SU-DHL-6 (cell line): ENCODE measurements around the gene GABRE.

Source experiments
- H2AFZ ChIP-seq: fragments of 200-600 bp; sonication (generic); 2 replicates; pipeline ENCODE4 v1.6.1; 2014; ENCODE audit warnings: low read depth, mild to moderate bottlenecking, moderate library complexity, mixed read lengths, antibody characterized with exemption, low read length; ENCODE audit not compliant: severe bottlenecking
- H3F3A ChIP-seq: fragments of 200-600 bp; shearing (Covaris generic); 2 replicates; pipeline ENCODE4 v1.6.0; 2016; ENCODE audit warnings: antibody characterized with exemption, mild to moderate bottlenecking; ENCODE audit not compliant: insufficient read depth
- H3K27ac ChIP-seq: fragments of 200-600 bp; sonication (generic); 2 replicates; pipeline ENCODE4 v1.5.1; 2016; ENCODE audit warnings: low read depth, mild to moderate bottlenecking, low read length, moderate library complexity, mixed read lengths
- H3K27me3 ChIP-seq: fragments of 200-600 bp; sonication (generic), shearing (Covaris generic); 2 replicates; pipeline ENCODE4 v1.6.0; 2014; ENCODE audit warnings: mild to moderate bottlenecking, low read length
- H3K36me3 ChIP-seq: fragments of 200-600 bp; sonication (generic); 2 replicates; pipeline ENCODE4 v1.6.1; 2014; ENCODE audit warnings: mild to moderate bottlenecking, low read length, mixed read lengths
- H3K4me2 ChIP-seq: fragments of 300-600, 200-600 bp; shearing (Covaris generic), sonication (generic); 2 replicates; pipeline ENCODE4 v1.6.0; 2014; ENCODE audit warnings: low read length, low read depth, mild to moderate bottlenecking; ENCODE audit not compliant: poor library complexity, severe bottlenecking
- H3K4me3 ChIP-seq: fragments of 200-600 bp; sonication (generic); 2 replicates; pipeline ENCODE4 v1.5.1; 2014; ENCODE audit warnings: antibody characterized with exemption, low read length, mild to moderate bottlenecking, mixed read lengths; ENCODE audit not compliant: insufficient read depth, poor library complexity, severe bottlenecking
- H3K79me2 ChIP-seq: fragments of 200-600 bp; sonication (generic); 2 replicates; pipeline ENCODE4 v1.6.1; 2014; ENCODE audit warnings: mild to moderate bottlenecking, low read length, moderate library complexity; ENCODE audit not compliant: insufficient read depth
- H3K9ac ChIP-seq: fragments of 200-600 bp; sonication (generic); 2 replicates; pipeline ENCODE4 v1.7.0; 2014; ENCODE audit warnings: mild to moderate bottlenecking, low read length
- H3K9me2 ChIP-seq: fragments of 200-600 bp; sonication (generic); replicated peaks from 2 replicates; pipeline ENCODE4 v1.6.1; 2014; ENCODE audit warnings: low read length; ENCODE audit not compliant: insufficient read depth
- H3K9me3 ChIP-seq: fragments of 200-600 bp; sonication (generic); 2 replicates; pipeline ENCODE4 v1.6.1; 2014; ENCODE audit warnings: low read length, mixed read lengths; ENCODE audit not compliant: insufficient read depth
- H4K20me1 ChIP-seq: fragments of 200-600 bp; sonication (generic); 2 replicates; pipeline ENCODE4 v1.6.1; 2014; ENCODE audit warnings: low read depth, mild to moderate bottlenecking, antibody characterized with exemption, low read length, moderate library complexity, mixed read lengths
- EZH2phosphoT487 ChIP-seq: fragments of 200-600 bp; sonication (generic), shearing (Covaris generic); conservative IDR thresholded peaks from 2 replicates; pipeline ENCODE4 v1.6.1; 2018; ENCODE audit warnings: mild to moderate bottlenecking, antibody characterized with exemption, low read length, moderate library complexity, mixed read lengths
- TF ChIP-seq, protein P1 (sequence below): fragments of 200-600 bp; sonication (generic); IDR thresholded peaks from one replicate; pipeline ENCODE4 v1.5.1; 2017; ENCODE audit warnings: antibody characterized with exemption, mild to moderate bottlenecking, low read length, moderate library complexity; ENCODE audit not compliant: insufficient read depth, poor library complexity, severe bottlenecking

GABRE gene

GRCh38 chrX:151988706-151989299, 14.3 kb upstream of the GABRE start:
- no peaks in the 10 kb centered on the region for H3K36me3 ChIP-seq

DNA sequence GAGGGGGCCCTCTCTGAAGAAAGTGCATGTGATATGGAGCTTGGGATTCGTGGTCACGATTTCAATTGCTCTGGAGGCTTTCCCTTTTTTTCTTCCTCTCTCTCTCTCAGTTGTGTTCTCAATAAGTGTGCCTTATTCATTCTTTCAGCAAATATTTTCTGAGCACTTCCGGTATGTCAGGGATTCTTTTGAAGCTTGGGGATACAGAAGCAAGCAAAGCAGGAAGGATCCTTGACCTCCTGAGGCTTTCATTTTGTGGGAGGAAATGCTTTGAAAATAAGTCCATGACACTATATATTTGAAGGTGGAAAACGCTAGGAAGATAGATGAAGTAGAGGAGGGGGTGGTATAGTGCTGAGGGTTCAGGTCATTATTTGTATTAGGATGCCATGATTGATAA, 12.6 kb upstream of the GABRE start:
- H3F3A ChIP-seq = no peaks in the 10 kb centered on the region

More at GRCh38 chrX:151988706-151989299, 14.3 kb upstream of the GABRE start:
- Histone ChIP-seq H3K4me3 (no peak overlapping the region), H4K20me1 (no peaks in the 10 kb centered on the region), H3K9ac (no peak overlapping the region), H3K27ac (no peak overlapping the region), H3K9me2 (no peaks in the 10 kb centered on the region), H3K79me2 (no peaks in the 10 kb centered on the region), H3K4me2 (no peak overlapping the region), H3K9me3 (no peaks in the 10 kb centered on the region), H3K27me3 (no peaks in the 10 kb centered on the region), H3F3A (no peaks in the 10 kb centered on the region), H2AFZ (no peak overlapping the region)
- TF ChIP-seq EZH2phosphoT487 = no peak
- TF ChIP-seq, protein P1, sequence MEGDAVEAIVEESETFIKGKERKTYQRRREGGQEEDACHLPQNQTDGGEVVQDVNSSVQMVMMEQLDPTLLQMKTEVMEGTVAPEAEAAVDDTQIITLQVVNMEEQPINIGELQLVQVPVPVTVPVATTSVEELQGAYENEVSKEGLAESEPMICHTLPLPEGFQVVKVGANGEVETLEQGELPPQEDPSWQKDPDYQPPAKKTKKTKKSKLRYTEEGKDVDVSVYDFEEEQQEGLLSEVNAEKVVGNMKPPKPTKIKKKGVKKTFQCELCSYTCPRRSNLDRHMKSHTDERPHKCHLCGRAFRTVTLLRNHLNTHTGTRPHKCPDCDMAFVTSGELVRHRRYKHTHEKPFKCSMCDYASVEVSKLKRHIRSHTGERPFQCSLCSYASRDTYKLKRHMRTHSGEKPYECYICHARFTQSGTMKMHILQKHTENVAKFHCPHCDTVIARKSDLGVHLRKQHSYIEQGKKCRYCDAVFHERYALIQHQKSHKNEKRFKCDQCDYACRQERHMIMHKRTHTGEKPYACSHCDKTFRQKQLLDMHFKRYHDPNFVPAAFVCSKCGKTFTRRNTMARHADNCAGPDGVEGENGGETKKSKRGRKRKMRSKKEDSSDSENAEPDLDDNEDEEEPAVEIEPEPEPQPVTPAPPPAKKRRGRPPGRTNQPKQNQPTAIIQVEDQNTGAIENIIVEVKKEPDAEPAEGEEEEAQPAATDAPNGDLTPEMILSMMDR = no peak

GRCh38 chrX:151985955-151986354, 11.5 kb upstream of the GABRE start:
- Histone ChIP-seq H3K4me2 (no peak overlapping the region), H3K9me2 (no peaks in the 10 kb centered on the region), H3K9ac (no peak overlapping the region), H3K4me3 (no peak overlapping the region), H3K27me3 (no peaks in the 10 kb centered on the region), H2AFZ (no peak overlapping the region), H4K20me1 (no peaks in the 10 kb centered on the region), H3K79me2 (no peaks in the 10 kb centered on the region), H3K36me3 (no peaks in the 10 kb centered on the region), H3K9me3 (no peaks in the 10 kb centered on the region), H3K27ac (no peak overlapping the region), H3F3A (no peaks in the 10 kb centered on the region)
- TF ChIP-seq, protein P1 = no peak
- TF ChIP-seq EZH2phosphoT487 = no peak

More for the DNA sequence above, 12.6 kb upstream of the GABRE start:
- no peak overlapping the region for H3K4me3 ChIP-seq
- no peak overlapping the region for H2AFZ ChIP-seq
- H3K27me3 ChIP-seq = no peaks in the 10 kb centered on the region
- no peaks in the 10 kb centered on the region for H3K9me2 ChIP-seq
- H3K9me3 ChIP-seq = no peaks in the 10 kb centered on the region
- no peaks in the 10 kb centered on the region for H3K36me3 ChIP-seq
- H3K4me2 ChIP-seq = no peak overlapping the region
- H3K9ac ChIP-seq = no peak overlapping the region
- no peak overlapping the region for H3K27ac ChIP-seq
- H4K20me1 ChIP-seq = no peaks in the 10 kb centered on the region
- no peaks in the 10 kb centered on the region for H3K79me2 ChIP-seq
- TF ChIP-seq EZH2phosphoT487 = no peak

GRCh38 chrX:151985531-151985930, 11.1 kb upstream of the GABRE start:
- Histone ChIP-seq H3K27me3 (no peaks in the 10 kb centered on the region), H3K9me3 (no peaks in the 10 kb centered on the region), H3K27ac (no peak overlapping the region), H4K20me1 (no peaks in the 10 kb centered on the region), H3K9me2 (no peaks in the 10 kb centered on the region), H2AFZ (no peak overlapping the region), H3F3A (no peaks in the 10 kb centered on the region), H3K9ac (no peak overlapping the region), H3K36me3 (no peaks in the 10 kb centered on the region), H3K4me3 (no peak overlapping the region), H3K4me2 (no peak overlapping the region), H3K79me2 (no peaks in the 10 kb centered on the region)
- TF ChIP-seq, protein P1 = no peak
- TF ChIP-seq EZH2phosphoT487 = no peak
